ENCODE measurements around the gene BAIAP2L2. TPM values are rescaled to one million over a fixed set of nuclear protein-coding genes. Genes with fewer than 3 reads are reported as not detected.
"Not testable (repeated sequence)": the region's sequence is repeated elsewhere in the genome, so short reads cannot be mapped to it uniquely, and the experiment has no call there.

The BAIAP2L2 gene
- total and polyA plus RNA-seq, 4 donors = 0.17 to 1.0 (median 0.46) TPM

GRCh38 chr22:38080474-38080849 is 30.0 kb downstream of the BAIAP2L2 start:
- Histone ChIP-seq H3K27me3 (ENCODE audit: control insufficient read depth in 3 of 3, insufficient read depth in 3 of 3, low read length in 2 of 3) (peaks cover 0 to 18% (median 16%) of the 10 kb centered on the region in 3 donors), H3K36me3 (ENCODE audit: control insufficient read depth in 4 of 4, insufficient read depth in 4 of 4, low read length in 4 of 4) (peaks cover 0 to under 1% (median 0%) of the 10 kb centered on the region in 4 donors), H3K4me1 (ENCODE audit: control insufficient read depth in 5 of 5, insufficient read depth in 5 of 5, low read length in 5 of 5) (peaks cover 0 to 13% (median 0%) of the 10 kb centered on the region in 5 donors), H3K9ac (ENCODE audit: insufficient read depth in 1 of 2, low read length in 2 of 2) (no peak overlapping the region), H3K27ac (ENCODE audit: low read depth in 1 of 2, low read length in 1 of 2) (no peak overlapping the region), H3K4me3 (no peak overlapping the region), H3K9me3 (ENCODE audit: control insufficient read depth in 4 of 4, insufficient read depth in 3 of 4, low read length in 3 of 4) (peaks cover 0 to 4% (median 0%) of the 10 kb centered on the region in 4 donors)
- 66 to 70% methylated on average over 11 of the region's 11 CpGs for WGBS, 2 donors
- no peak for DNase-seq
- no peak for TF ChIP-seq CTCF (IDR thresholded peaks at IDR 0.05; ENCODE audit: control extremely low read depth, extremely low read depth)
- ATAC-seq (ENCODE audit: insufficient read depth, low FRiP score) = no peak

- TF ChIP-seq CTCF (IDR thresholded peaks at IDR 0.05; ENCODE audit: control extremely low read depth, extremely low read depth) = no peak
- H3K9me3 ChIP-seq (ENCODE audit: control insufficient read depth in 4 of 4, insufficient read depth in 3 of 4, low read length in 3 of 4) = peaks cover 0 to 4% (median 0%) of the 10 kb centered on the region in 4 donors
- no peak overlapping the region for H3K4me3 ChIP-seq
- H3K36me3 ChIP-seq (ENCODE audit: control insufficient read depth in 4 of 4, insufficient read depth in 4 of 4, low read length in 4 of 4) = peaks cover 0 to 7% (median 0%) of the 10 kb centered on the region in 4 donors
- ATAC-seq (ENCODE audit: insufficient read depth, low FRiP score) (no peak), DNase-seq (no peak)
- peaks cover 0 to 18% (median 16%) of the 10 kb centered on the region in 3 donors for H3K27me3 ChIP-seq (ENCODE audit: control insufficient read depth in 3 of 3, insufficient read depth in 3 of 3, low read length in 2 of 3)
- WGBS, 2 donors = 88 to 93% methylated on average over 7 of the region's 7 CpGs
- H3K27ac ChIP-seq (ENCODE audit: low read depth in 1 of 2, low read length in 1 of 2) = no peak overlapping the region
- peaks cover 0 to 13% (median 0%) of the 10 kb centered on the region in 5 donors for H3K4me1 ChIP-seq (ENCODE audit: control insufficient read depth in 5 of 5, insufficient read depth in 5 of 5, low read length in 5 of 5)
- no peak overlapping the region for H3K9ac ChIP-seq (ENCODE audit: insufficient read depth in 1 of 2, low read length in 2 of 2)
Observed at GRCh38 chr22:38079804-38080203, 30.7 kb downstream of the BAIAP2L2 start.

DNA sequence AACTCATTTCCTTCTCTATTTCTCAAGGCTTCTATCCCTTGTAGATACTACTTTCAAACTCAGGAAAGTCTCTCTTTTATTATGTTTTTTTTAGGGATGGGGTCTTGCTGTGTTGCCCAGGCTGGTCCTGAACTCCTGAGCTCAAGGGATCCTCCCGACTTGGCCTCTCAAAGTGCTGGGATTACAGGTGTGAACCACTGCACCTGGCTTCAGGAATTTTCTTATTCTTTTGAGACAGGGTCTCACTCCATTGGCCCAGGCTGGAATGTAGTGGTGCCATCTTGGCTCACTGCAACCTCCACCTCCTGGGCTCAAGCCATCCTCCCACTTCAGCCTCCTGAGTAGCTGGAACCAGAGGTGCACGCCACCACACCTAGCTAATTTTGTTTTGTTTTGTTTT is 31.3 kb downstream of the BAIAP2L2 start:
- WGBS, 2 donors = 97 to 98% methylated on average over 2 of the region's 2 CpGs
- not testable (repeated sequence) for H3K27ac ChIP-seq (ENCODE audit: low read depth in 1 of 2, low read length in 1 of 2); H3K9me3 ChIP-seq (ENCODE audit: control insufficient read depth in 4 of 4, insufficient read depth in 3 of 4, low read length in 3 of 4); DNase-seq; H3K4me3 ChIP-seq; ATAC-seq (ENCODE audit: insufficient read depth, low FRiP score); H3K9ac ChIP-seq (ENCODE audit: insufficient read depth in 1 of 2, low read length in 2 of 2)
- Histone ChIP-seq H3K27me3 (ENCODE audit: control insufficient read depth in 3 of 3, insufficient read depth in 3 of 3, low read length in 2 of 3) (peaks cover 0 to 18% (median 16%) of the 10 kb centered on the region in 3 donors), H3K4me1 (ENCODE audit: control insufficient read depth in 5 of 5, insufficient read depth in 5 of 5, low read length in 5 of 5) (peaks cover 0 to 13% (median 0%) of the 10 kb centered on the region in 5 donors), H3K36me3 (ENCODE audit: control insufficient read depth in 4 of 4, insufficient read depth in 4 of 4, low read length in 4 of 4) (peaks cover 0 to 13% (median 0%) of the 10 kb centered on the region in 4 donors)

DNA sequence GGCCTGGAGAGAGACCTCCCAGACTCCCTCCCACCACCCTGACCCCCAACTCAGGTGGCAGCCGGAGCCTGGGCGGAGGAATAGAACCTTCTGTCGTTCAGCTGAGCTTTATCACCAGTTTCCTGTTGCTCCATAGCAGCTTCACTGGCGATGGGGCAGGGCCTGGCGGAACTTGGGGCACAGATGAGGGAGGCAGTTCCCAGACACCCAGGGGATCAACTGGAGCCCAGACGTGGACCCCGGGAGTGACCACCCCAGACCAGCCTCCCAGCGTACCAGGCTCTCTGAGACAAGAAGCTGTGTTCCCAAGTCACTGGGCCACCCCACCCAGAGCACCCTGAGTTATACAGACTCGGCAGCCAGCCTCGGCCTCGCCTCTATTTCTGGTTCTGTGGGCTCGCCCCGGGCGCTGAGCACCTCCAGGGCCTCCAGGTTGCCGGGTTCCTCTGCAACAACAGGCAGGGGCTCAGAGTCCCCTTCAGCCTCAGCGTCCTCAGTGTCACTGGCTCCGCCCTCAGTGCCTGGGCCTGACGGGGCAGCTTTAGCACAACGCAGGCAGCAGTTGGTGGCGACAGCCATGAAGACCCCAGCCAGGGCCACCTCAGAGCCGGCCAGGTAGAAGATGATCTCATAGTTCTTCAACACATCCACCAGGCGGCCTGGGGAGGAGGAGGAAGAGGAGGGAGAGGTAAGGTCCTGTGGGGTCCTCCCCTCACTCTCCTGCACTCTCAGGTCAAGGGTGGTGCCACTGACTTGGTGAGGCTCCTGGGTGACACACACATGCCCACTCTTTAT is 32.2 kb downstream of the BAIAP2L2 start:
- WGBS, 2 donors = 70 to 79% methylated on average over 22 of the region's 22 CpGs
- DNase-seq = no peak
- no peak for TF ChIP-seq CTCF (IDR thresholded peaks at IDR 0.05; ENCODE audit: control extremely low read depth, extremely low read depth)
- Histone ChIP-seq H3K27me3 (ENCODE audit: control insufficient read depth in 3 of 3, insufficient read depth in 3 of 3, low read length in 2 of 3) (peaks cover 0 to 17% (median 14%) of the 10 kb centered on the region in 3 donors), H3K9ac (ENCODE audit: insufficient read depth in 1 of 2, low read length in 2 of 2) (no peak overlapping the region), H3K27ac (ENCODE audit: low read depth in 1 of 2, low read length in 1 of 2) (no peak overlapping the region), H3K36me3 (ENCODE audit: control insufficient read depth in 4 of 4, insufficient read depth in 4 of 4, low read length in 4 of 4) (peaks cover 0 to 17% (median 2%) of the 10 kb centered on the region in 4 donors), H3K4me1 (ENCODE audit: control insufficient read depth in 5 of 5, insufficient read depth in 5 of 5, low read length in 5 of 5) (peaks cover 0 to 13% (median 0%) of the 10 kb centered on the region in 5 donors), H3K4me3 (no peak overlapping the region), H3K9me3 (ENCODE audit: control insufficient read depth in 4 of 4, insufficient read depth in 3 of 4, low read length in 3 of 4) (peaks cover 0 to 4% (median 0%) of the 10 kb centered on the region in 4 donors)
- ATAC-seq (ENCODE audit: insufficient read depth, low FRiP score) = no peak

Measured in lung (tissue), 12 donors.